Mucosa of rectum (tissue), 2 donors: ENCODE measurements around the gene PCYT1A.
A peak's percentile ranks its signal among the peaks of the same experiment; 100 is the strongest.

Experiments
- H3K27ac ChIP-seq, 2 donors: one replicate each; pipeline ENCODE4 v1.7.0; 2013; ENCODE audit warnings: inconsistent platforms in 2 of 2, low read depth in 2 of 2, low read length in 2 of 2
- H3K27me3 ChIP-seq, 2 donors: one replicate each; pipeline ENCODE4 v1.7.0; 2013; ENCODE audit warnings: low read length in 2 of 2; ENCODE audit not compliant: control insufficient read depth in 2 of 2, insufficient read depth in 2 of 2
- H3K36me3 ChIP-seq, 2 donors: one replicate each; pipeline ENCODE4 v1.7.0; 2013; ENCODE audit warnings: low read length in 2 of 2; ENCODE audit not compliant: control insufficient read depth in 2 of 2, insufficient read depth in 2 of 2
- H3K4me1 ChIP-seq, 2 donors: one replicate each; pipeline ENCODE4 v1.7.0; 2013; ENCODE audit warnings: low read length in 2 of 2, mild to moderate bottlenecking in 1 of 2; ENCODE audit not compliant: control insufficient read depth in 2 of 2, insufficient read depth in 2 of 2
- H3K4me3 ChIP-seq, 2 donors: one replicate each; pipeline ENCODE4 v1.7.0; 2013; ENCODE audit warnings: low read length in 2 of 2
- H3K9ac ChIP-seq, 2 donors: one replicate each; pipeline ENCODE4 v1.7.0; 2013; ENCODE audit warnings: low read length in 2 of 2, low read depth in 1 of 2, mild to moderate bottlenecking in 1 of 2
- H3K9me3 ChIP-seq, 2 donors: one replicate each; pipeline ENCODE4 v1.7.0; 2013; ENCODE audit warnings: low read length in 2 of 2; ENCODE audit not compliant: control insufficient read depth in 2 of 2
- donor health status: healthy.
- donor health status: Normal muscosa, but diverticular disease.

The PCYT1A gene

GRCh38 chr3:196180346-196180745 lies 107.2 kb downstream of the PCYT1A start:
- Histone ChIP-seq H3K4me3 (peak overlapping the region; percentile 1 to 37), H3K27me3 (no peaks in the 10 kb centered on the region), H3K9me3 (no peaks in the 10 kb centered on the region), H3K4me1 (peaks cover 36 to 48% of the 10 kb centered on the region in 2 donors), H3K9ac (peak overlapping the region in 1 of 2 donors; percentile 56), H3K36me3 (no peaks in the 10 kb centered on the region), H3K27ac (peak overlapping the region; percentile 77 to 84)
